DMS 273 (cell line): ENCODE measurements around the gene PCK2.
"Not testable (repeated sequence)": the region's sequence is repeated elsewhere in the genome, so short reads cannot be mapped to it uniquely, and the experiment has no call there.

Experiments
- DNase-seq: peaks from one replicate; lab custom pipeline; 2025; ENCODE audit not compliant: unreplicated experiment; lab: John Stamatoyannopoulos, UW

PCK2 gene

DNA sequence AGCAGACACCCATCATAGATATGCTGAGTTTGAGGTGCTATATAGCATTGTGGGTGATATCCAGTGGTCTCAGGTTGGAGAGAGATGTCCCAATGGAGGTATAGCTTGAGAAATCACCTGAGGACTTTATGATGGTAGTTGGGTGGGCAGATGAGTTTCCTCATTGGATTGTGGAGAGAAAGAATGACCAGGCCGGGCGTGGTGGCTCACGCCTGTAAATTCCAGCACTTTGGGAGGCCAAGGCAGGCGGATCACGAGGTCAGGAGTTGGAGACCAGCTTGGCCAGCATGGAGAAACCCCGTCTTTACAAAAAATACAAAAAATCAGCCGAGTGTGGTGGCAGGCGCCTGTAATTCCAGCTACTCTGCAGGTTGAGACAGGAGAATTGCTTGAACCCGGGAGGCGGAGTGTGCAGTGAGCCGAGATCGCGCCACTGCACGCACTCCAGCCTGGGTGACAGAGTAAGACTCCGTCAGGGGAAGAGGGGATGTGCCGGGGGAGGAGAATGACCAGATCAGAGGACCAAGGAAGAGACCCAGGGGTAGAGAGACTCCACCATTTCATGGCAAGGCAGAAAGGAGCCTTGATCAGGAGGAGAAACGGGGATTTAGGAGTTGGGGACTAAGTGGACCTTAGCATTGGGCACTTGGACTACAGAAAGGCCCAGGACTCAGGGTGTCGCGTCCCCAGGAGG lies 757 bp upstream of the PCK2 start:
- no peak for DNase-seq

GRCh38 chr14:24094841-24095270 lies 745 bp downstream of the PCK2 start:
- peak; percentile 58 for DNase-seq

DNA sequence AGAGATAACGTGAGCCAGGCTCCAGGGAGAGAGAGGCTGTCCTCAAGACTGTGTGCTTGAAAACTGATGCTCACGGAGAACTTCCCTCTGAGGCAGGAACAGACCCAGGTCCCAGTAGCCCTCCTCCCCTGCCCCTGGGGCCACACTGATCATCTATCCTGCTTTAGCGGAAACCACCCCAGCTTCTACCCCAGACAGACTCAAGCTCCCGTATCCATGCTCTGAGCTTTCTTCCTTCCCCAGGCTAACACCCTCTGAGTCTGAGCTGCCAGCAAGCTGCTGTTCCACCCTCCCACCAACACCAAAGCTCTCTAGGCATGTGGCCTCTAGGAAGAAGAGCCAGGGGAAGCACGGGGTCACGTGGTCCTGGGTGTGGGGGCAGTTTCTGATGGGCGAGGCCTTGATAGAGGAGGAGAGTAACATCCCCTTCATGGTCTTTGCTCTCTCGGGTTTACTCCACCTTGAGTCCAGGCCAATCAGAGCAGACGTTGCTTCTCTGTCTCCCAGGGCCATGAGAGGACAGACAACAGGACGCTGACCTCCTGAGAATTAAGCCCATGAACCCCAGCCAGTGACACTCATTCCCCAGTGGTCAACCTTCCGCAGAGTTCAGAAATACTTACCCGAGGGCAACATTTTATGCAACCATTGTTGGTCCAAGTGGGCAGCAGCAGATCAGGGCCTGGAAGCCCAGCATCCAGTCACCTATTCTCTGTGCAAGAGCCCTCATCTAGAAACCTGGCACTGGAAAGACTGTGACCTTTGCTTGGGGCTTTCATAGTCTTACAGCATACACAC lies 1.4 kb downstream of the PCK2 start:
- DNase-seq = peak; percentile 55

DNA sequence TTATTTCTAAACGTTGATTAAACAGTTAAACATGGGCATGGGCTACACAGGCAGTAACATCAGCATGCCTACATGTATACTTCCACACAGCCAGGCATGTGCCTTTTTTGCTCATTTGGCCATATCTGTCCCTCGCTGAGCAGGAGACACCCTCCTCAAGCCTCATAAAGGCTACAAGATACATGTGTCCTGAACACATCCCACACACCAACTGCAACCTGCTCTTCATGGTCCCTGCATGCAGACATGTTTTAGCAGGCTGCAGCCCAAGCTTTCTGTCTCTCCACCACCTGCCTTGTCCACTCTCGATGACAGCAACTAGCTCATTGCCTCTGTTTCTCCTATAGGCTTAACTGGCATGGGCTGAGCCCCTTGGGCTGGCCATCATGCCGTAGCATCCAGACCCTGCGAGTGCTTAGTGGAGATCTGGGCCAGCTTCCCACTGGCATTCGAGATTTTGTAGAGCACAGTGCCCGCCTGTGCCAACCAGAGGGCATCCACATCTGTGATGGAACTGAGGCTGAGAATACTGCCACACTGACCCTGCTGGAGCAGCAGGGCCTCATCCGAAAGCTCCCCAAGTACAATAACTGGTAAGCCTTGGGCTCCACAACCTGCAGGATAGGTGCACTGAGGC lies 2.6 kb downstream of the PCK2 start:
- no peak for DNase-seq

DNA sequence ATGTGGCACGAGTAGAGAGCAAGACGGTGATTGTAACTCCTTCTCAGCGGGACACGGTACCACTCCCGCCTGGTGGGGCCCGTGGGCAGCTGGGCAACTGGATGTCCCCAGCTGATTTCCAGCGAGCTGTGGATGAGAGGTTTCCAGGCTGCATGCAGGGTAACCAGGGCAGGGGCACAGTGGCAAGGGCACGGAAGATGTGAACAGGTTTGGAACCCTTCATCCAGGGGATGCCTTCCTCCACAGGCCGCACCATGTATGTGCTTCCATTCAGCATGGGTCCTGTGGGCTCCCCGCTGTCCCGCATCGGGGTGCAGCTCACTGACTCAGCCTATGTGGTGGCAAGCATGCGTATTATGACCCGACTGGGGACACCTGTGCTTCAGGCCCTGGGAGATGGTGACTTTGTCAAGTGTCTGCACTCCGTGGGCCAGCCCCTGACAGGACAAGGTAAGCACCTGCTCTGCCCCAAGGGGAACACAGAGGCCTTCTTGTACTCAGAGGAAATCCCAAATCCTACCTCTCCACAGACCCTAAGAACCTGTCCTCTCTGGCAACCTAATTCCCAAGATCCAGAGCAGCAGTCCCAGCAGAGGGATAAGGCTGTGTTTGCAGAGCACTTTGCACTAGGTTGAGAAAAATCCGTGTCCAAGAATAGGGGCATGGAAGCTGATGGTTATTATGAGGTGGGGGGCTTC lies 4.3 kb downstream of the PCK2 start:
- DNase-seq = no peak

DNA sequence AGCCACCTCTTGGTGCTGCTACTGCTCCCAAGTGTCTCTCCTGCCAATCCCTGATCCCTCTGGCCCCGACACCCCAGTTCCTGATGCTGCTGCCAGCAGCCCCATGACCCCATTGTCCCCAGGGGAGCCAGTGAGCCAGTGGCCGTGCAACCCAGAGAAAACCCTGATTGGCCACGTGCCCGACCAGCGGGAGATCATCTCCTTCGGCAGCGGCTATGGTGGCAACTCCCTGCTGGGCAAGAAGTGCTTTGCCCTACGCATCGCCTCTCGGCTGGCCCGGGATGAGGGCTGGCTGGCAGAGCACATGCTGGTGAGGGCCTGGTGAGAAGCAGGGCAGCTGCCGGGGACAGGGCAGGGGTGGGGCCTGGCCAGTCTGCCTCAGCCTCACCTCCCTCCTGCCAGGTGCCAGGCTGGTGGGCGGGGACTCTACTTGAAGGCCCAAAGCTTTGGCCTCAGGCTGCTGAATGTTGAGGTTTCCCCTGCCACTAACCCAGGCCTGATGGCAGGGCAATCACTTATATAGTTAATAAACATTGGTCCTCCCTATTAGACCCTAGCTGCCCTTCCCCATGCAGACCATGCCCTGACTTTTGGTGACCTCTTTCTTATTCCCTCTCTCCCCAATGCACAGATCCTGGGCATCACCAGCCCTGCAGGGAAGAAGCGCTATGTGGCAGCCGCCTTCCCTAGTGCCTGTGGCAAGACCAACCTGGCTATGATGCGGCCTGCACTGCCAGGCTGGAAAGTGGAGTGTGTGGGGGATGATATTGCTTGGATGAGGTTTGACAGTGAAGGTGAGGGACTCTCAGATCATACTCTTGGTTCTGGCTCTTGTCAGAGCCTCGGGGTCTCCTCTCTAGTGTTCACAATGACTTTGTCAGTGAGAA lies 5.1 kb downstream of the PCK2 start:
- no peak for DNase-seq

- no peak for DNase-seq
These were observed 6.3 kb downstream of the PCK2 start for GRCh38 chr14:24100197-24100981.

GRCh38 chr14:24100982-24101494 lies 6.9 kb downstream of the PCK2 start:
- no peak for DNase-seq

DNA sequence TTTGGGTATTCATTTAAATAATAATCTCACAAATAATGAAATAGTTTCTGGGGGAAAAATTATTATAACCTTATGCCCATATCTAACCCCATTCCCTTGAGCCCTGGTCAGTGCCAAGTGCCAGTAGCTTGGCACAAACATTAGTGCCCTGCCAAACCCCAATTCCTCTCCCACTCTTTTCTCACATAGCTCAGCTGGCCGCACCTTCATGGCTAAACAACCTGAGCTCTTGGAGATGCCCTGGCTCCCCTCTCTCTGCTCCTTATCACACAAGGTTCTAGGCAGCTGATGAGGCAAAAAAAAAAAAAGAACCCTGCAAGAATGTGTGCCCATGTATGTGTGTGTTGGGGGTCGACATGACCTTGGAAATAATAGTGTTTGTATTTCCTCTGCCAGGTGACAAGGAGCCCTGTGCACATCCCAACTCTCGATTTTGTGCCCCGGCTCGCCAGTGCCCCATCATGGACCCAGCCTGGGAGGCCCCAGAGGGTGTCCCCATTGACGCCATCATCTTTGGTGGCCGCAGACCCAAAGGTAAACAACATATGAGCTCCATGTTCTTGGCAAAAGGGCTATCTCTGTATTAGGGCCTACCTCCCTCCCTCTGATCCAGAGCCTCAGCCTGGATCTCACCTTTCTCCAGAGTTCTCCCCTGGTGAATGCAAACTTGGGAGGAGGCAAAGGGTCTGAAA lies 8.4 kb downstream of the PCK2 start:
- no peak for DNase-seq

GRCh38 chr14:24103451-24103850 lies 9.3 kb downstream of the PCK2 start:
- DNase-seq = no peak

DNA sequence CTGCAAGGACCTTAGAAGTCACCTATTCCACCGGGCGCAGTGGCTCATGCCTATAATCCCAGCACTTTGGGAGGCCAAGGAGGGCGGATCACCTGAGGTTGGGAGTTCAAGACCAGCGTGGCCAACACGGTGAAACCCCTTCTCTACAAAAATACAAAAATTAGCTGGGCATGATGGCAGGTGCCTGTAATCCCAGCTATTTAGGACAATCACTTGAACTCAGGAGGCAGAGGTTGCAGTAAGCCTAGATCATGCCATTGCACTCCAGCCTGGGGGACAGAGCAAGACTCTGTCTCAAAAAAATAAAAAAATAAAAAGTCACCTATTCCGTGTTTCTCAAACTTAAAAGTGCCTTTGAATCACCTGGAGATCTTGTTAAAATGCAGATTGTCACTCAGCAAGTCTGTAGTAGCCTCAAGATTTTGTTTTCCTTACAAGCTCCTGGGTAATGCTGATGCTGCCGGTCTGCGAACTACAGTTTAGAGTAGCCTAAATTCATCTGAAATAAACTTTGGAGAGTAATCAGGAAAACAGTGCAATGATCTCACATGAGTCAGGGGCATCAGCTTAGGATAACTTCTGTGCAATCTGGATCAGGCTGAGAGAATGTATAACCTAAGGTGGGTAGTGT lies 11.6 kb downstream of the PCK2 start:
- not testable (repeated sequence) for DNase-seq

DNA sequence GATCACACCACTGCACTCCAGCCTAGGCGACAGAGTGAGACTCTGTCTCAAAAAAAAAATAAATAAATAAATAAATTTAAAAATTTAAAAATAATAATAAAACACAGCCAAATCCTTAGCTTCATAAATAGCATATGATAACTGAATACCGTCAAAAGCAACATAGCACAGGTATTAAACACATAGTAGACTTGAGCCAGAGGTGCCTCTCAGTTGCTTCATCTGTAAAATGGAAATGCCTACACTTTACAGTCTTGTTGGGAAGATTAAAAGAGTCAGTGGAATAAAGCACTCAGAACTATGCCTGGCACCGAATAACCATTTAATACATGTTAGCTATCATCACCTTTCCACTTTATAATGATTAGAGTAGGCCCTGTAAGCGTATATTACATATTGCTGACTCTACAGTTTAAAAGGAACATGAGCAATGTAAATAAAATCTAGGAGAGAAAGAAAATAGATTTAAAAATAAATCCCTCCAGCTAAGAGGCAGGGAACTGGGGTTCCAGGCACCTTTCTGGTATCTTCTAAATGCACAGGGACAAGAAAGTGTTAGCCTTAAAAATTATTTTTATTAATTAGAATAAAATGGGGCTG lies 12.7 kb downstream of the PCK2 start:
- DNase-seq = no peak

DNA sequence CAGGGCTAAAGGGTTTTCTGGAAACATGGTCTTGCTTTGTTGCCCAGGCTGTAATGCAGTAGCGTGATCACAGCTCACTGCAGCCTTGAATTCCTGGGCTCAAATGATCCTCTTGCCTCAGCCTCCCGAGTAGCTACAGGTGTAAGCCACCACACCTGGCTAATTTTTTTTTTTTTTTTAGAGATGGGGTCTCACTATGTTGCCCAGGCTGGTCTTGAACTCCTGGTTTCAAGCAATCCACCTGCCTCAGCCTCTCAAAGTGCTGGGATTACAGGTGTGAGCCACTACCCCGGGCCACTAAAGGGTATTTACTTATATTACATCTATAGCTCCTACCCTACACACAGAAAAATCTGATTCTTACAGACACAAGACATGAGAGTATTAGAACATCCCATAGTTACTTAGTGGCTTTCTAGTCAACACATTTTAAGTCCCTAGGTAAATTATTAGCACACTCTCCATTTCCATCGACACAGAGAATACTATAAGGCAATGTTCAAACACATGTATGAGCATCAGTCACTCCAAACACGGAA lies 14.3 kb downstream of the PCK2 start:
- DNase-seq = no peak

GRCh38 chr14:24110060-24110459 lies 15.9 kb downstream of the PCK2 start:
- no peak for DNase-seq

- no peak for DNase-seq
These were observed 16.4 kb downstream of the PCK2 start for GRCh38 chr14:24110523-24110922.

DNA sequence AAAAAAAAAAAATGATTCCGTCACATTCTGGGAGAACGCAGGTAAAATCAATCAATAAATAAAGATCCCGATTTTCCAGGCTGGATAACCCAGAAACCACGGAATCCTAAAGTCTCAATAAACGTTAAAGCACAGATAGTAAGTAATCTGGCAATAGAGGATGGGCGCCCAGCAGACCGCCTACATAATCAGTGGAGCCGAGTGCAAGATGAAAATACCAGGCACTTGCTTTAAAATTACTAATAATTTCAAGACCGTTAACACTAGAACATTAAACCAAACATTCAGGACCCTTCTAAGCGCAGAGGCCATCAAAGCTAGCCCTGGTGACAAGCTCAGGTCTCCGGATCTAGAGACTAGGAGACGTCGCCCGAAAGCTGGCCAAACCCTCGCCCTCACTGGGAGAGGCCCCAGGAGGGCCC lies 19.3 kb downstream of the PCK2 start:
- DNase-seq = no peak

DNA sequence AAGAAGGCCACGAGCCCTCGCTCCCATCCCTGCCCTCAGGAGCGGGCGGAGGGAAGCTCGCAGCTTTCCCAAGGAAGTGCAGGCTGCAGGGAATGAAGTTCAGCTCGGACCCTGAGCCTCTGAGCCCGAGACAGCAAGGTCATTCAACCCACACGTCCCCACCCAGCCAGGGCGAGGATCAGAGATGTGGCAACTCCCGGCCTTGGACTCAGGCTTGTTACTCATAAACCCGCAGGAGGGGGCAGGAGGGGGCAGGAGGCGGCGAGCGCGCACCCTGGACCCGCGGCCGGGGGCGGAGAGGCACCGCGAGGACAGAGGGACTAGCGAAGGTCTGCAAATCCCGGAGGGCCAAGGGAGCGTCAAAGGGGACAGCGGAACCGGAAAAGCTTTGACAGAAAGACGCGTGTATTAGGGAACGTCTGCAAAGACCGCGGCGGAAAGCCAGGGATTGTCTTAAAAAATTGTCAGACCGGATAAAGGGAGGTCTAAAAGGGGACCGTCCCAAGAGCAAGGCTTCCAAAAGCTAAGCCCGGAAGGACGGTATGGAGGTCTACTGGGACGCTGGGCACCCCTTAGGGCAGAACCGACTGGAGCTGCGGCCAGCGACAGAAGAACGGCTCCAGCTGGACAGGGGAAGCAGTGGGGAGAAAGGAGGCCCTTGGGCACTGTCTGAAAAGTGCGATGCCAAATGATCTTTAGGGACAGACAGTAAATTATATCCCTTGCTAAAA lies 19.9 kb downstream of the PCK2 start:
- DNase-seq = peak; percentile 94
